ENCODE data around the gene MC2R.
"Not testable (repeated sequence)": the region's sequence is repeated elsewhere in the genome, so short reads cannot be mapped to it uniquely, and the experiment has no call there.

The MC2R gene

GRCh38 chr18:13894531-13894930, 20.8 kb downstream of the MC2R start:
- in situ Hi-C loops (cut with MboI; ENCODE audit: low sequenced_read_pairs) = no loop called here

- in situ Hi-C loops (cut with MboI; ENCODE audit: low sequenced_read_pairs) = no loop called here
Observed at GRCh38 chr18:13893418-13893760, 21.9 kb downstream of the MC2R start.

DNA sequence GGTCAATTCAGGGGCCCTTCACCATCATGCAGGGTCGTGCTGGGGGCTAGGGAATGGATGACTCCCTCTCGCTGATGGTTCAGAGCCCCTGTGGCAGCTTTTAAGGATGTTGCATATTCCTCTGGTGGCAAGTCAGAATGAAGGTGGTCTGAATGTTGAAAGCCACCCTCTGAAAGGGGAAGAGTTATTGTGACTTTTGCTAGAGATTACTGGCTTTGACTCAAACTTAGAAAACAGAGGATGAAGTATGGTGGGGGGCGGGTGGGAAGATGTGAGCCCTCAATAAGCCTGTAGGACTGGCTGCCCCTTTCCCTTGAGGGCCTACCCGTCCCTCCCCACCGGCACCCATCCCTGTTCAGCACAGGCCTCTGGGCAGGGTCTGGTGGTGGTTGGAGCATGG, 23.2 kb downstream of the MC2R start:
- in situ Hi-C loops (cut with MboI; ENCODE audit: low sequenced_read_pairs) = no loop called here

- in situ Hi-C loops (cut with MboI; ENCODE audit: low sequenced_read_pairs) = no loop called here
Observed at GRCh38 chr18:13890761-13891361, 24.5 kb downstream of the MC2R start.

DNA sequence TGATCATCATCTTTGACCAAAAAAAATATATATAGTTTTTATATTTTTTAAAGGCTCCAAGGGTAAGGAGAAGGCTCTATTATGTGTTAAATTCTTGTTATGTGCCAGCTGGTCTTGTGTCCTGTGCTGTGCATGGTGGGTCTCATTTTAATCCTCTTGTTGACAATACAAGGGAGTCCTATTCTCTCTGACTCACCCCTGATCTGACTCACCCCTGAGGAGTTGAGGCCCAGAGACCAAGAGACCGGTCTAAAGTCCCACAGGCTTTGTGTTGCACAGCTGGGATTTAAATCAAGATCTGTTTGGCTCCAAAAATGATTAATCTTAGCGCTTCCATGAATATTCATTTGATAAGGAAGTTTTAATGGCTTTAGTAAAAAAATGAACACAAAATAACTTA, 25.7 kb downstream of the MC2R start:
- in situ Hi-C loops (cut with MboI; ENCODE audit: low sequenced_read_pairs) = no loop called here

- in situ Hi-C loops (cut with MboI; ENCODE audit: low sequenced_read_pairs) = no loop called here
Observed at GRCh38 chr18:13888191-13888716, 27.1 kb downstream of the MC2R start.

GRCh38 chr18:13885009-13885408, 30.3 kb downstream of the MC2R start:
- in situ Hi-C loops (cut with MboI; ENCODE audit: low sequenced_read_pairs) = no loop called here

DNA sequence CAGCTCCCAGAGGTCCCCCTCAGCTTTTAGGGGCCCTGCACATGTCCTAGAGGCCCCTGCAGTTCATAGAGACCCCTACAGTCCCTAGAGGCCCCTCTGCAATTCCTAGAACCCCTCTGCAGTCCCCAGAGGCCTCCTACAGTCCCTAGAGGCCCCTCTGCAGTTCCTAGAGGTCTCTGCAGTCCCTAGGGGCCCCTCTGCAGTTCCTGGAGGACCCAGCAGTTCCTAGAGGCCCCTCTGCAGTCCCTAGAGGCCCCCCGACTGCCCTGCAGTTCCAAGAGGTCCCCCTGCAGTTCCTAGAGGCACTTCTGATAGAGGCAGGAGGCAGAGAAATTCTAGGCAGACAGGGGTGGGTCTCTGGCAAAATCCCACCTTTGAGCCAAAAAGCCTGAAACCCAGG, 35.4 kb downstream of the MC2R start:
- in situ Hi-C loops (cut with MboI; ENCODE audit: low sequenced_read_pairs) = no loop called here

GRCh38 chr18:13879492-13879891, 35.8 kb downstream of the MC2R start:
- in situ Hi-C loops (cut with MboI; ENCODE audit: low sequenced_read_pairs) = no loop called here

DNA sequence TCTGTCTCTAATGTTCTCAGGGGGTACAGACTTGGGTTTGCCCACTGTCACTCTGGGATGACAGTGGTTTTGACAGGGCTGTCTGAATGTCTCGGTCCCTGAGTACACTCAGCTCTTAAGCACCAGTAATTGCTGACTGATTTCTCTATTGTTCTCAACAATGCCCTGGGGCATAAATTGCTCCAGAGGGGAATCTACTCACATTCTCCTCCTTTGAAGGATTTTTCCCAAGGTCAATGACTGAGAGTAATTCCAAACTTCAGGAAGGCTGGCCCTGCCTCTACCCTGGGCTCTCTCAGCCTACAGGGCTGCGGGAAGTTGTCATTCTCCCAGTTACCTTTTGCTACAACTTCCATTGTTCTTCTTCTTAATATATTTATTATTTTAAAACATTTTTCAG, 36.5 kb downstream of the MC2R start:
- in situ Hi-C loops (cut with MboI; ENCODE audit: low sequenced_read_pairs) = no loop called here

GRCh38 chr18:13877157-13877556, 38.2 kb downstream of the MC2R start:
- in situ Hi-C loops (cut with MboI; ENCODE audit: low sequenced_read_pairs) = no loop called here

DNA sequence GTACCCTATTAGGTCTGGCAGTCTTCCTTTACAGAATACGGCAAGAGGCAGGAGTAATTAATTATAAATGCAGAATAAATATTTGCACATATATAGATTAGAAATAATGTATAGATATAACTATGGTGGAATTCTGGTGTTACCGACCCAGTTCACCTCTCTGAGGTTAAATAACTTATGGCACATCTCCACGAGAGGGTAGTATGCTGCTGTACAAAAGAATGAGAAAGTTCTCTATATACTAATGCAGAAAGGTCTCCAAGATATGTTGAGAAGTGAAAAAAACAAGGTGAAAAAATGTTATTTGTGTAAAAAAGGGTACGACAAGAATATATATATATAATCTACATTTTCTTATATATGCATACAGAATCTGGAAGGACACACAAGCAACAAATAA, 40.8 kb downstream of the MC2R start:
- in situ Hi-C loops (cut with MboI; ENCODE audit: low sequenced_read_pairs) = no loop called here

GRCh38 chr18:13872932-13873331, 42.4 kb downstream of the MC2R start:
- in situ Hi-C loops (cut with MboI; ENCODE audit: low sequenced_read_pairs) = no loop called here

DNA sequence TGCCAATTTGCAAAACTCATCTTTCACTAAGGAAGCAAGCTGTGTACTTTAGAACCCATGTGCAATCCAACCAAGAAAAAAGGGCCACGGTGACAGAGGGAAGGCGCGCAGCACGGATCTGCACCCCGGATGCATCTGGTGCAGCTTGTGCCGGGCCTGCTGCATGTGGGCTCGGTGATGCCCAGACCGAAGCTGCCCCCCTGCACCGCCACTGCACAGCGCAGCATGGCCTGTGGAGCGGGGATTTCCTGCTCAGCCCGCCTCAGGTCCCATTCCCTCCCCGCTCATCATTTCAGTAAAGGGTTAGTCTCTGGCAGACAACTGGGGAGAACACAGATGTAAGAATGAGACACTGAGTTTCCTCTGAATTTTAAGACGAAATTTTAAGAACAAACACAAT, 43.0 kb downstream of the MC2R start:
- in situ Hi-C loops (cut with MboI; ENCODE audit: low sequenced_read_pairs) = no loop called here

GRCh38 chr18:13871701-13872100, 43.6 kb downstream of the MC2R start:
- in situ Hi-C loops (cut with MboI; ENCODE audit: low sequenced_read_pairs) = no loop called here

DNA sequence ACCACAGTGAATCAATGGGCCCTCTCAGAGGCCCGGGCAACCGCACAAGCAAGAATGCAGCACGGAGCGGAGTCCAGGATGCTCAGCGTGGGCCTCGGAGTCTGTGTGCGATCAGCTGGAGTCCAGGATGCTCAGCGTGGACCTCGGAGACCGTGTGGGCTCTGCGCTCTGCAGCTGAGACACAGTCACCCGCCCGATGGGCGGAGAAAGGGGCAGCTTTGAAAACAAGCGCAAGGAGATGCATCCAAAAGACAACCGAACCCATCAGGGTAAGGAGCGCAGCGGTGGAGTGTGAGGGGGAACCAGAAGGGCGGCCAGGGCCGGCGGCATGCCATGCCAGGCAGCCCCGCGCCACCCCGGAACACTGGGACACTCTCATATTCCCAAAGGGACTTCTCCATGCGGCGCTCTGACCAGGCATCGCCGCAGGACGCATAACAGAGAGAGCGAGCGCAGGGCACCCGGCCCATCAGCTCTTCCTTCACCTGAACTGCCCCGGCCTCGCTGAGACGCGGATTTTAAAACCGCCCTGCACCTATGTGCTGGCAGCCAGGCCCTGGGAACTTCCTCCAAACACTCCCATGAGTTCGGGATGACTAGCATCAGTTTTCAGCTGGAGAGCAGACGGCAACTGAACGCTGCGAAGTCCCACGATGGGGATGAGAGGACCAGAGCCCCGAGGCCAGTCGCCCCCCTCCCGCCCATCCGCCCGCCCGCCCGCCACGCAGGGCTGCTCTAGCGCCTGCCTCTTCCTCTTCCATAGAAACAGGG, 46.6 kb downstream of the MC2R start:
- in situ Hi-C loops (cut with MboI; ENCODE audit: low sequenced_read_pairs) = no loop called here

DNA sequence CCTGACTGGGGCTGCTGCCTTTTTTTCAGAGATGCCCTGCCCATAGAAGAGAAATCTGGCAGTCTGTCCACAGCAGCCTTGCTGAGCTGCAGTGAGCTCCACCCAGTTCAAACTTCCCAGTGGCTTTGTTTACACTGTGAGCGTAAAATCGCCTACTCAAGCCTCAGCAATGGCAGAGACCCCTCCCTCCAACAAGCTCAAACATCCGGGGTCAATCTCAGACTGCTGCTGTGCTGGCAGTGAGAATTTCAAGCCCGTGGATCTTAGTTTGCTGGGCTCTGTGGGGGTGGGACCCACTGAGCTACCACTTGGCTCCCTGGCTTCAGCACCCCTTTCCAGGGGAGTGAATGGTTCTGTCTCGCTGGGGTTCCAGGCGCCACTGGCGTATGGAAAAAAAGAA, 52.4 kb downstream of the MC2R start:
- in situ Hi-C loops (cut with MboI; ENCODE audit: low sequenced_read_pairs) = not testable (repeated sequence)

DNA sequence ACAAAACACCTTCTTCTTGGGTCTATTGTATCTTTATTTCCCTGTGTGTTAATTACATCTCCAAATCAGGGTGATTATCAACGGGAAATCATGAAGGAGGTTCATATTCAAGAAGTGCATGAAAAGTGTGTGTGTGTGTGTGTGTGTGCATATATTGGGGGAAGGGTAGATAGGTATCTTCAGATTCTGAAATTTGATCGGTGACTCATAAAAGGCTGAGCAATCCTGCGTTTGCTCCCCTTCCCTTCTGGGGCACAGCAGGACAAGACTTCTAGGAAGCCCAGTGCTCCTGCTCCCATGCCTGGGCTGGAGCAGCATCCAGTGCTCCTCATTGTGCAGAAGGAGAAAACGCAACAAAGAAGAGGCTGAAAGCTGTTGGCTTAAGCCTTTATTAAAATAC, 65.5 kb downstream of the MC2R start:
- in situ Hi-C loops (cut with MboI; ENCODE audit: low sequenced_read_pairs) = no loop called here

DNA sequence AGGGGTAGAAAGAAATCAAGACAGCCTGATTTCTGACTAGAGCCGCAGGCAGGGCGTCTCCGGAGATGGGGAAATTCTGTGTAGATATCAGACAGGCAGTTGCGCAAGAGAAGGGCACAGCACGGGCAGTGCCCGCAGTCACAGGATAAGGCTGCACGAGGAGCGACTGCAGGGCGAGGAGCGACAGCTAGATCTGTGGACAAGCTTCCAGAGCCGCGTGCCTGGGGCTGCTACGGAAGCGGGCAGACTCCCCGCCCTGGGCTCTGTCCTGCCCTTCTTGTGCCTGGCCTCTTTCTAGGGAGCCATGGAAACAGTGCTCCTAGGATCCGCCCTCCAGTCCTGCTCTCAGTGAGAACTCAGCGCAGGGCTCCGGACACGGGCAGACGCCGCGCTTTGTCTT, 78.8 kb downstream of the MC2R start:
- in situ Hi-C loops (cut with MboI; ENCODE audit: low sequenced_read_pairs) = no loop called here

DNA sequence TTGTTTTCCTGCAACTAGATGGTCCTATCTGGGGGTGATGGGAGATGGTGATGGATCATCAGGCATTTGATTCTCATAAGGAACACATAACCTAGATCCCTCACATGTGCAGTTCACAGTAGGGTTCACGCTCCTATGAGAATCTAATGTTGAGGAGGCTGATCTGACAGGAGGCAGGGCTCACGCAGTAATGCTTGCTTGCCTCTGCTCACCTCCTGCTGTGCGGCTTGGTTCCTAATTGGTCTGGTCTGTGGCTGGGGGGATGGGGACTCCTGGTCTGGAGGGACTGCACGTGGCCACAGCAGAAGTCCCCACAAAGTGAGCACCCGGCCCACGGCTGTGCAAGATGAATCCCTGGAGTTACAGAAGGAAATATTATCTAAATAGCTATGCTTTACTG, 80.1 kb downstream of the MC2R start:
- in situ Hi-C loops (cut with MboI; ENCODE audit: low sequenced_read_pairs) = no loop called here

DNA sequence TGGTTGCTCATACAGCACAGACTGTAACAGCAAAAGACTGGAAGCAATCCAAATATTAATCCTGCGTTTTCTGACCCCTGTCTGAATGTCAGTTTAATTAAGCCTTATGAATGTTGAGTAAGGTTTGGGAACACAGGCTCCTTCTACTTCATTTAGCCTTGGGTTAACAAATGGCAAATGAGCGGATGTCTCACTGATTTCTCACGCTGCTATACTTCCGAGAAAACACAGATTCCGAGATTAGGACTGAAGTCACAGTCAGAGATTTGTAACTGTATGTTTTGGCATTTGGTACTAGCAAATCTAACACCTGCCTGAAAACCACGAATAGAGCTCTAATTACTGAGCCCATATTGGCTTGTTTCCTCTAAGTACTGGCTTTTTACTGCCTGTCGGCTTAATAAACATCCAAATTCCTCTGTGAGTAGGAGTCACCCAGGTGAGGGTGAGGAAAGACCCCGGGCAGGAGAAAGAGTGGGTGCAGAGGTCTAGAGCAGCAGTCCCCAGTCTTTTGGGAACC, 80.8 kb downstream of the MC2R start:
- in situ Hi-C loops (cut with MboI; ENCODE audit: low sequenced_read_pairs) = no loop called here

Measured in HL-60/S4 (cell line).